GM23248 (cell line): ENCODE measurements around the gene ANKRD63.

Experiments
- EZH2 ChIP-seq: fragments of 200-600 bp; sonication (generic); IDR thresholded peaks from 2 replicates; pipeline ENCODE4 v1.6.1; 2018; ENCODE audit warnings: antibody characterized with exemption, mild to moderate bottlenecking; ENCODE audit not compliant: insufficient read depth, poor library complexity, severe bottlenecking
- EZH2phosphoT487 ChIP-seq: fragments of 200-600 bp; sonication (generic); IDR thresholded peaks from 2 replicates; pipeline ENCODE4 v1.6.1; 2018; ENCODE audit warnings: antibody characterized with exemption, moderate library complexity, mild to moderate bottlenecking, low read depth; ENCODE audit not compliant: insufficient read depth

- TF ChIP-seq EZH2phosphoT487: no peak
- no peak for TF ChIP-seq EZH2
Observed at GRCh38 chr15:40247406-40247971, 35.4 kb downstream of the ANKRD63 start.
